ENCODE results near the gene ACAD10.

GRCh38 chr12:111803851-111804250, 118.0 kb downstream of the ACAD10 start:
- TF ChIP-seq EZH2phosphoT487 (IDR thresholded peaks at IDR 0.05; ENCODE audit: insufficient read depth, low read depth) (no peak), EZH2 (IDR thresholded peaks at IDR 0.05; ENCODE audit: insufficient read depth, poor library complexity, severe bottlenecking) (no peak)

All from GM23248 (cell line).